SK-N-SH (cell line): Measurements from ENCODE around the gene PHF8.
A peak's percentile ranks its signal among the peaks of the same experiment; 100 is the strongest.

Source experiments
- SIN3A ChIP-seq: IDR thresholded peaks from 2 replicates; pipeline ENCODE4 v1.6.1; 2012; ENCODE audit warnings: low read depth, mild to moderate bottlenecking, low read length, moderate library complexity, borderline replicate concordance
- YY1 ChIP-seq: IDR thresholded peaks from 2 replicates; pipeline ENCODE4 v1.4.0; 2012; ENCODE audit warnings: low read depth, mild to moderate bottlenecking
- TF ChIP-seq, protein P1 (sequence below): fragments of 200-600 bp; sonication (generic); IDR thresholded peaks from 2 replicates; pipeline ENCODE4 v1.6.1; 2017; ENCODE audit warnings: antibody characterized with exemption, mild to moderate bottlenecking, moderate library complexity

DNA sequence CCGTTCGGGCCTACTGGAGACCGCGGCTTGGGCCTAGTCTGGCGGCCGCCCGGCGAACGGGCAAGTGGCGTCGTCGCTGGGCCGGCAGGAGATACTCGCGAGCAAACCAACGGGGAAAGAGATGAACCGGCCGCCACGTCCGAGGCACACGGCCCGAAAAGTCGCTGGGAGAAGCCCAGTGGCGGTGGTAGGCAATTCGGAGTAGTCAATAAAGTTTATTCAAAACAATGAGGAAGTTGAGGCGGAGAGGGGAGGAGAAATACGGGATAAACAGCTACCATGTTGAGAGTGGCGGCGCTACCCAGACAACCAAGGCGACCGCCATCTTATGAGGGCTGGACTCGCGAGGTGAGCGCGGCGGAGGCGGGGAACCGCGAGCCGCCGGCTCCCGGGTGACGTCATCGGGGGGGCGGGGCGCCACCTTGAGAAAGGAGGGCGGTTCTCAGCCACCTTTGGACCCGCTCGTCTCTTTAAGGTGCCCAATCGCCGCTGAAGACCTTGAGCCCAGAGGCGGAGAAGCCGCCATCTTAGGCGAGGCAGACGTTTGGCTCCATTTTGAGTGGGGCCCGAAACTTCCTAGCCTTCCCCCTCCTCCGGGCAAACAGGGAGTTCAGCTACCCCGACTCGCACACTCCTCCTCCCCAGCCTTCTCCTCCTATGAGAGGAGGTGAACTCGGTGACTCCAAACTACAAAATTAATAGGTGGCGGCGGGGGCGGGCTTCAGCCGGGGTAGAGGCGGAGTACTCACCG, at the start of gene PHF8:
- TF ChIP-seq, protein P1, sequence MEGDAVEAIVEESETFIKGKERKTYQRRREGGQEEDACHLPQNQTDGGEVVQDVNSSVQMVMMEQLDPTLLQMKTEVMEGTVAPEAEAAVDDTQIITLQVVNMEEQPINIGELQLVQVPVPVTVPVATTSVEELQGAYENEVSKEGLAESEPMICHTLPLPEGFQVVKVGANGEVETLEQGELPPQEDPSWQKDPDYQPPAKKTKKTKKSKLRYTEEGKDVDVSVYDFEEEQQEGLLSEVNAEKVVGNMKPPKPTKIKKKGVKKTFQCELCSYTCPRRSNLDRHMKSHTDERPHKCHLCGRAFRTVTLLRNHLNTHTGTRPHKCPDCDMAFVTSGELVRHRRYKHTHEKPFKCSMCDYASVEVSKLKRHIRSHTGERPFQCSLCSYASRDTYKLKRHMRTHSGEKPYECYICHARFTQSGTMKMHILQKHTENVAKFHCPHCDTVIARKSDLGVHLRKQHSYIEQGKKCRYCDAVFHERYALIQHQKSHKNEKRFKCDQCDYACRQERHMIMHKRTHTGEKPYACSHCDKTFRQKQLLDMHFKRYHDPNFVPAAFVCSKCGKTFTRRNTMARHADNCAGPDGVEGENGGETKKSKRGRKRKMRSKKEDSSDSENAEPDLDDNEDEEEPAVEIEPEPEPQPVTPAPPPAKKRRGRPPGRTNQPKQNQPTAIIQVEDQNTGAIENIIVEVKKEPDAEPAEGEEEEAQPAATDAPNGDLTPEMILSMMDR: no peak
- TF ChIP-seq YY1 (peak; percentile 95), SIN3A (no peak)
